SK-N-MC (cell line): ENCODE data around the gene PPIF.

Experiments
- EZH2 ChIP-seq: fragments of 200-600 bp; sonication (generic); IDR thresholded peaks from one replicate; pipeline ENCODE4 v1.6.1; 2017; ENCODE audit warnings: antibody characterized with exemption
- FOXP2 ChIP-seq: optimal IDR thresholded peaks from 2 replicates; pipeline ENCODE3; 2011; ENCODE audit warnings: mild to moderate bottlenecking, moderate library complexity; ENCODE audit not compliant: insufficient read depth; ENCODE audit errors: extremely low read length, control extremely low read depth
- POLR2AphosphoS5 ChIP-seq: IDR thresholded peaks from 2 replicates; pipeline ENCODE4 v1.6.1; 2012; ENCODE audit warnings: mild to moderate bottlenecking, low read depth, low read length, borderline replicate concordance

- no peak for TF ChIP-seq EZH2
- no peak for TF ChIP-seq POLR2AphosphoS5
- TF ChIP-seq FOXP2, result no peak
These were observed 31.7 kb upstream of the PPIF start for GRCh38 chr10:79315602-79315920.
